Renal cortex interstitium (tissue), 15 donors: ENCODE results near the gene GDF10. TPM values are rescaled to one million over a fixed set of nuclear protein-coding genes. Genes with fewer than 3 reads are reported as not detected.

Experiments used
- DNase-seq, 11 donors: peaks; one replicate each; pipeline ENCODE4 v3.0.0-alpha.2; 2013; ENCODE audit warnings: low read depth in 9 of 11, low spot score in 4 of 11; ENCODE audit errors: extremely low read depth in 1 of 11
- long read RNA-seq, 16 experiments: transcript quantifications; one replicate each; lab custom pipeline, GENCODE V29; 2026
- polyA plus RNA-seq, 3 donors: library from polyadenylated mRNA; unstranded; fragments of 120-200 nt; gene quantifications; one replicate each; pipeline ENCODE4 v1.2.1, GENCODE V29; 2013; ENCODE audit not compliant: insufficient read length in 3 of 3

GDF10 gene
- 1 to 10 TPM; 1.5 to 2.4 (median 1.6) TPM for polyA plus RNA-seq
- long read RNA-seq, donor 1: 0 reads
- long read RNA-seq, donor 2: 0 reads
- long read RNA-seq, donor 3, partial matches to known transcripts: 0 of 1 reads
- long read RNA-seq, donor 3, other reads (novel, unspliced or antisense): 0 of 1 reads
- long read RNA-seq, donor 4: 0 reads
- long read RNA-seq, donor 5: 0 reads
- long read RNA-seq, donor 6, partial matches to known transcripts: 0 of 1 reads
- long read RNA-seq, donor 6, other reads (novel, unspliced or antisense): 0 of 1 reads
- long read RNA-seq, donor 7, partial matches to known transcripts: 0 of 1 reads
- long read RNA-seq, donor 7, other reads (novel, unspliced or antisense): 0 of 1 reads
- long read RNA-seq, donor 8, partial matches to known transcripts: 0 of 1 reads
- long read RNA-seq, donor 8, other reads (novel, unspliced or antisense): 0 of 1 reads
- long read RNA-seq, donor 9, partial matches to known transcripts: 0 of 1 reads
- long read RNA-seq, donor 9, other reads (novel, unspliced or antisense): 0 of 1 reads
- long read RNA-seq, donor 10, partial matches to known transcripts: 0 of 1 reads
- long read RNA-seq, donor 10, other reads (novel, unspliced or antisense): 0 of 1 reads
- long read RNA-seq, donor 11, partial matches to known transcripts: 0 of 1 reads
- long read RNA-seq, donor 11, other reads (novel, unspliced or antisense): 0 of 1 reads
- long read RNA-seq, donor 12: 0 reads
- long read RNA-seq, donor 13: 0 reads
- long read RNA-seq, donor 14, partial matches to known transcripts: 0 of 1 reads
- long read RNA-seq, donor 14, other reads (novel, unspliced or antisense): 0 of 1 reads
- long read RNA-seq, donor 15, partial matches to known transcripts: 0 of 1 reads
- long read RNA-seq, donor 15, other reads (novel, unspliced or antisense): 0 of 1 reads
- long read RNA-seq, donor 16, partial matches to known transcripts: 0 of 1 reads
- long read RNA-seq, donor 16, other reads (novel, unspliced or antisense): 0 of 1 reads

- DNase-seq: no peak
Measured at GRCh38 chr10:47299611-47300428, at the start of gene GDF10. Gene GDF10, plus strand, starts transcription at chr10:47300197. Its CDS starts 455 bp downstream, at chr10:47300652.

DNA sequence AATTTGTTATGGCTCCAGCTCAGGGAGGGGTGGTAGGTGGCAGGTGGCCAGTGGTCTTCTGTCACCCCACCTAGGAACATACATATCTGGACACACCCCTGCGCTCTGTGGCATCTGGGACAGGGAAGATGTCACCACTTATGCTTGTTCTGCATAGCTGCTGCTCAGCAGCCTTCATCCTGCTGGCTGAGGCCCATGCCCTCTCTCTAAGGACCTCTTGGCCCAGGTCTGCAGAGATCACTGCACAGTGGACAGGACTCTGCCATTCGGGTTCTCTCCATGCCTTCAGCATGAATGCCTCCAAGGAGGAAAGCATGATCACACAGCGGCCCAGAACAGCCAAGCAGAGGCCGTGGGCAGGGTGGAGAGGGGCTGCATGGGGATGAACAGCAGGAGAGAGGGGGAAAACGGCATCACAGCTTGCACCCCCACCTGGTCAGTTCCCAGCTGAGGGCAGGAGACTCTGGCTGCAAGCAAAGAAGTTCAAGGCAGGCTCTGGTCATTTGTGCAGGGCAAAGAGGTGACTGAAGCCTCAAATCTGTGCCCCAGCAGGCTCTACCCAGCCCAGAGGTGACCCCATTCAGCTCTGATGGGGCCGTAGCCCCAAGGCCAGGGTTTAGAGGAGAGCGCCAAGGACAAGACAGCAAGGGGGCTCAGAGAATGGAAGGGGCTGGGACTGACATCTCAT is 47.8 kb upstream of the GDF10 start:
- no peak for DNase-seq

DNA sequence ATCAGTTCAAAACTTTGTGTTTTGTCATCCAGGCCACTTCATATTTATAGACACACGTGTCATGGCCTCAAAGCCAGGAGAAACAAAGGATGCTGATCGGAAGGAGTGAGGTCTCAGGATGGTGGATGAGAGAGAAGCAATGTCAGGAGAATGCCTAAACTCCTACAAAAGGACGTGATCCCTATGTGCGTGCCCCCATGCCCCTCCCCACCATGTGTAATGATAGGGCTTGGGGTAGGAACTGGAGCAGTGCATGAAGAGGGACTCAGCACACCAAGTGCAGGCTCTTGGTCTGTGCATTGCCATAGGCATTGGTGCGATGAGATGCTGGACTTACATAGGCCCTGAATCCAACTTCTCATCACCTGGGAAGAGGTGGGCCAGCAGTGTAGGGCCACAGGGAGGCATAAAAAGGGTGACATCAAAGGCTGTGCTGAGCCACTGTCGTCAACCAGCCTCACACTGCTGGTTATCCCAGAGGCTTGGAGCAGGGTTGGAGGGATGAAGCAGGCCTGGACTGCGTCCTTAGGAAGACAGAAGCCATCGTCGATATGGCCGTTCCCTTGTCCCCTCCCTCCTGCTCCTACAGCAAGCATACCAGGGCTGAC is 46.9 kb upstream of the GDF10 start:
- DNase-seq: no peak

DNA sequence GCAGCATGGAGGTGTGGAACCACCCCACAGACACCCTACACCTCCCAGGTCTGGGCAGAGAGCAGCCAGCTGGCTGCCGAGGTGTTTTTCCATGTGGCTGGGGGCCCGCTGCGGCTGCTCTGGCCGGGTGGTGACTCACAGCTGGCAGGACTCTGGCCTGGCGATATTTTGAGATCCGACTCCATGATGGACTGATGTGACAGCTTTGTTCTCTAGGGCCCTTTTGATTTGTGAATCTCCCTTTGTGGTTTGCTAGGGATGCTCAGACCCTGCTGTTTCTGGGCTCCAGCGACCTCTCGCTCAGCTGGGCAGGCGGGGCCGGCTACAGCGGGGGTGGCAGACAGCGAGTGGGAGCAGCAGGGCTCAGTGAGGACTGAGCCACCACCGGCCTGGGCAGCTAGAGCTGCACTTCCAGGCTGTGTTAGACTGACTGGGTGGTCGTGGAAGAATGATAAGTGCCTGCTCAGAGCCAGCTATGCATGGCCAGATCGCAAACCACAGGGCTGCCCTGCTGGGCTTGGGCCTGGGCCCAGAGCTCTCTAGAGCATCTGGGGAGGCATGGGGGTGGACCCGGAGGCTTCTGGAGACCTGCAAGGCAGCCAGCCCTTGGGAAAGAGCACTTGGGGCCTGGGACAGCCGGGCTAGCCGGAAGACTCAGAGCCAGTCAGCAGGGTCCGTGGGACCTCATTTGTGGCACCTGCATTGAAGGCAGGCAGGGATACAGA is 46.2 kb upstream of the GDF10 start:
- no peak for DNase-seq

DNA sequence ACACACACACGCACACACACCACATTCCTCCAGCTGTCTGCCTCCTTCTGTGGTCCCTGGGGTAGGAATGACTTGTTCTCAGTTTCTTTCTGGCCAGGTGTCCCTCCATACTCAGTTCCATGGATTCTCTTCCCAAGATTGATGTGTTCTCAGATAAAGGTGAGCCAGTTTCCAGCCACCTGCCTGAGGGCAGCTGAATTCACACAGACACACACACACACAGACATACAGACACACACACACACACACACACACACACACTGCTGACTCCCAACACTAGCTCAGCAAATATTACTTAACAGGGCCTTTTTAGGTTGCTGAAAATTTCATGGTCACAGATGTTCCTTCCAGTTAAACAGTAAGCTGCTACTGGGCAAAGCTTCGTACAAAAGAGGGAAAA is 45.4 kb upstream of the GDF10 start:
- no peak for DNase-seq

- DNase-seq: no peak
Measured at GRCh38 chr10:47255033-47255813, 44.8 kb upstream of the GDF10 start.

DNA sequence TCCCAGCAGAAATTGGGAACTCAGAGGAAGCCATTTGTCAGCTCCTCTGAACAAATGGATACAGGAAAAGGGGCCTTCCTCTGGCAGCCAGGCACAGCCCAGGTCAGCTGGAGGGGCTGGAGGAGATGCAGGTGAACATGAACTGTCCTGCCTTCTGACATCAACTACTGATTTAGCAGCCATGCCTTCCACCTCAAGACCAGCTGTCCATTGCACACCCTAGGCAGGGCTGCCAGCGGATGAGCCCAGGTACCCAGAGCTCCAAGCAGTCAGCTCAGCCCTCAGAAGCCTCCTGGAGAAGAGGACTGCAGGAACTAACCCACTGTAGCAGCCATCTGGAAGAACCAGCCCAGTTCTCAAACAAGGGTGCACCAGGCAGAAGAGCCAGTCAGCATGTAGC is 44.1 kb upstream of the GDF10 start:
- DNase-seq: no peak

GRCh38 chr10:47256751-47257336 is 43.2 kb upstream of the GDF10 start:
- DNase-seq: no peak

DNA sequence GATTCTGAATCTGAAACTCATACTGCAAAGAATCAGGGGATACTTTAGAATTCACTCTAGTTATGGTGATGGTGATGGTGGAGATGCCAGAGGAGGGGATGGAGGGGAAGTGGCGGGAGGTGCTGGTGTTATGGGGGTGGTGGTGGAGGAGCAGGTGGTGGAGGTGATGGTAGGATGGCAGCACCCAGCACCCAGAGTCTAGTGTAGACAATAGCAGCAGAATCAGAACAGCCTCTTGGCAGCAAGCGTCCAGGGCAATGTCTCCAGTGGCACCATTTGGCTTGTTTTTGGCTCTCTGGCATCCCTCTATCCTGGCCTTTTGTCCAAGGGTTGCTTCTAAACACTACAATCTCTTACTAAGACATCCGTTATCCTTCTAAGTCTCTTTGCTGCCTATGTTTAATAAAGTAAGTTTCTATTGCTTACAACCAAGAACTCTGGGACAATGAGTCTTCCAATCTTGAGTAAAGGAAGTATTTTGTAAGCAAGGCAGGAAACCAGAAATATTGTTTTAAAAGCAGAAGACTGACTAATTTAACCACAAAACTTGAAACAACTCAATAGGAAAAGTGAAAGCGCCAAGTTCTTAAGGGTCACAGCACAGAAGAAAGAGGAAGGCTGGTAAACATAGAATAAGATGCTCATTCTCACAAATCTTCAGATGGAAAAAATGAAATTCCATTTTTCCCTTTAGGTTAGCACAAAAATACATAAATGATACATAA is 42.4 kb upstream of the GDF10 start:
- DNase-seq: no peak

GRCh38 chr10:47258921-47259320 is 41.1 kb upstream of the GDF10 start:
- no peak for DNase-seq

GRCh38 chr10:47259466-47259865 is 40.5 kb upstream of the GDF10 start:
- no peak for DNase-seq

DNA sequence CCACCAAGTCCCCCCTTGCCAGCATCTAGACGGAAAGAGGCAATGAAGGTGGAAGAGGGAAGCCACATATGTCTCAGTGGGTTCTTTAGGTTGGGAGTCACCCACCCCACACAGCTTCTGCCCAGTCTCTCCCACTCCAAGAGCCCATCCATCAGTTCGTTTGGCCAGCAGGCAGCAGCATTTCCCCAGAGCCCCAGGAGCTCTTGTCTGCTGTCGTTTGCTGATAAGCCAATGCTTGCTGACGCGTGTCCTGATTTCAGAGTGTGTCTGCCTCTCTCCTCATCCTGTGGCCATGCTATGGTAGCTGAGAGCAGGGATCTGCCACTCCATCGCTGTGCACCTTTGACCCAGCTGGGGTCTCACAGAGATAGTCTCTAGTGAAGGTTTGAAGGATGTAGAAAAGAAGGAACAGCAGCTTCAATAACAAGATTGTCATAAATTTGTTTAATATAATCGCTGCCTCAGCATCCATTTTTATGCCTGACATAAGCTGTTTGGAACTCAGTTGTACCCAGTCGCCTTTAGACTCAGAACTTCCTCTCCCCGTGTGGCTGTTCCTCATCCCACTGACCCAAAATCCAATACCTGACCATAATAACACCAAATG is 39.4 kb upstream of the GDF10 start:
- no peak for DNase-seq

DNA sequence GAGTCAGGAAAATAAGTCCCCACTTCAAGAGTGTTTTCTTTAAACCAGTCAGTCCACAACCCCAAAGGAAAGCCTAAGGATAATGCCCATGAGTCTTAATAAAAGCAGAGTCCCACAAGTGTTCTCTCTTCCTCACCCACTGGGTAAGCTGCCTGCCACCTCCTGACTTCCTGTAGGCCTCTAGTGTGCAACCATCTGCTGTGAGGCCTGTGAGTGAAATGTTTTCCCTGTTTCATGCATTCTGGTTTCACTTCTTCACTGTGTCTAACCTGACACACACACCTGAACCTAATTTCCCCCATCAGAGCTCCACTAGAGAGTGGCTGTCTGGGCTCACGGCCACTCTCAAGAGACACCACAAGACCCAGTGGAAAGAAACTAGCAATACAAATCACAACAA is 38.9 kb upstream of the GDF10 start:
- no peak for DNase-seq

- DNase-seq: no peak
Measured at GRCh38 chr10:47261556-47261955, 38.4 kb upstream of the GDF10 start.
